HG03196 (cell line): ENCODE measurements around the gene ZNF512B.
A peak's percentile ranks its signal among the peaks of the same experiment; 100 is the strongest.
"Not testable (repeated sequence)": the region's sequence is repeated elsewhere in the genome, so short reads cannot be mapped to it uniquely, and the experiment has no call there.

Source experiments
- ATAC-seq: cut with Tn5 transposase; IDR thresholded peaks from one replicate; pipeline ENCODE4 v1.9.1; 2021; ENCODE audit not compliant: unreplicated experiment

Gene ZNF512B

DNA sequence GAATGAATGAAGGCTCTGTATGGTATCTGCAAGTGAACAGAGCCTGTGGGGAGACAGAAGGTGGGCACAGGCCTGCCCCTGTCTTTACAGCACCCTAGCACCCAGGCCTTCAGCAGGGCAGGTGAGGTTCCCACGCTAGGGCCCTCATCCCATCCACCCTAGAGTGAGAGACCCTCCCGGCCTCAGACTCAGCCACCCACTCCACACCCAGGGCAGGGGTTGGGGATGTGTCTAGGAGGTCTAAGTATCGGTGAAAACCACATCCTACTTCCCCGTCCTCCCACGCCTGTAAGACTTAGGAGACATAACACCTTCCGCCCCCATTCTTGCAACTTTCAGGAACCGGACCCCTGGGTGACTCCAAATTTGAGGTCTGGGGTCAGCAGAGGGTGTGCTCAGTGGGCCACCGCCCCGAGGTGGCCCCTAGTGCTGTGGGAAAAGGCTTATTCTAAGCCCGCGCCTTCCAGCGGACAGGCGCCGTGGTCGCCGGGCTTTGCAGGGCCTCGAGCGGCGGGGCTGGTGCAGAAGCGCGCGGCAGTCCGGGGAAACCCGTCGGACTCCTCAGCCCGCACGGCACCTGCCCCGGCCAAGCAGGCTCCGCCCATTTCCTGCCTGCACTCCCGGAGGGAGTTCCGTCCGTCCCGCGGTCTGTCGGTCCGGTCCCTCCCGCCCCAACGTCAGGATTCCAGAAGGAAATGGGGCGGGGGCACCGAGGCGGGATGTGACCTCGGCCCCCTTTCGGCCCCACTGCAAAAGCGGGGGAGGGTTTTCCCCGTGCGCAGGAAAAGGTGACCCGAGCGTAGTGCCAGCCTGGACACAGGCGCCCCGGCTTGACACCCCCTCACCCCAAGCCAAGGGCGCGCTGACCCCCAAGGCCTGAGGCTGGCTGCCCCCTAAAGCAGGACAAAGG is 8.8 kb upstream of the ZNF512B start:
- peak; percentile 35 for ATAC-seq

DNA sequence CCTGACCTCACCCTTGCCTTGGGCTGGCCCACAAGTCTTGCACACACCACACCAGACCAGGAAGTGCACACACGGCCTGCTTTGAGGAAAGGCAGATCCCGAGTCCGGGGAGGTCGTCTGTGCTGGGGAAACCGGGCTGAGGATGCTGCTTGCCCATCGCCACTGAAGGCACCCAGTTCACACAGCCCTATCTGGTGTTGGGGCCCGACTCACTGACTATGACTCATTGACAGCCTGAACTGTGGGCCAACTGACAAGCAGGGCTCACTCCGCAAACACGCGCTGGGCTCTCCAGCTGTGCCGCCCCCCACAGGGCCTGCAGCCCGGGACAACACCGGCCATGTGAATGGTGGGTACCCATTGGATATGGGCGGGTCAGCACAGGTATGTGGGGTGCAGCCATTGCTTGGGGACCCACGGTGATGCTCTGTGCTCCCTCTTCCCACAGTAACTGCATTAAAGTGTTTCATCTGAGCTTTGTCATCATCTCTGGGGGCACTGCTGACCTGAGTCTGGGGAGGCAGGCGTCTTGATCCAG is 8.1 kb upstream of the ZNF512B start:
- no peak for ATAC-seq

GRCh38 chr20:63976980-63977738 is 7.4 kb upstream of the ZNF512B start:
- ATAC-seq: no peak

GRCh38 chr20:63976511-63976910 is 6.8 kb upstream of the ZNF512B start:
- not testable (repeated sequence) for ATAC-seq

DNA sequence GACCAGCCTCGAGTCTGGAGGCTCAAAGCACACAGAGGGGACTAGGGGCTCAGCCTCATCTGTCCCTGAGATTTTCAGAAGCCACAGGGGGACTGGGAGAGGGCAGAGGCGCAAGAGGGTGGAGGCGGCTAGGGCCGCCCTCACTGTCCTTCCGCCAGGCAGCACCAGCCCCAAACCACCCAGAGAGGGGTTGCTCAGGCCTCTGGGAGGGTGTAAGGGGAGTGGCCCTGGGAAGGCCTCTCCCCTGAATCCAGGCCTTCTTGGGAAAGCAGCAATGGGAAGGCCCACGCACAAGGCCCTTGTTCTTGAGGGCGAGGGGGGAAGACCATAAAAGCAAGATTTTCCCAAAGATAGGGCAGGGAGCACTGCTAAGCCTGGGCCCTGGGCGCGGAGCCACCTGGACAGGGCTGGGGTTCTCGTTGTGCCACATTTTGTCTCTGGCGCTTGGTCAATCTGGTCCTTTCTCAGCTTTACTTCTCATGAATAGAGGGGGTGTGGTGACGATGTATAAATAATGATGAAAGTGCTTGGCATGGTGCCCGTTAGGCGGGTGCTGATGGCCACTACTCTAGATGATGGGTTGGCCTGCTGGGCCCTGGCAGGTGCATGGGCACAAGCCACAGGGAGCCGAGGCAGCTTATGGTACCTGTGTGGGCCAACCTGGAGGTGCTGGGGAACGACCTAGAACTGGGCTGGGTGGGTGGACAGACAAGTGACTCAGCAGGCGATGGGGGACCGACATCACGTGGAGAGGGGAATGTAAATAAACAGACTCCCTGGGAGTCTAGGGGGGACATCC is 4.9 kb upstream of the ZNF512B start:
- ATAC-seq: no peak

DNA sequence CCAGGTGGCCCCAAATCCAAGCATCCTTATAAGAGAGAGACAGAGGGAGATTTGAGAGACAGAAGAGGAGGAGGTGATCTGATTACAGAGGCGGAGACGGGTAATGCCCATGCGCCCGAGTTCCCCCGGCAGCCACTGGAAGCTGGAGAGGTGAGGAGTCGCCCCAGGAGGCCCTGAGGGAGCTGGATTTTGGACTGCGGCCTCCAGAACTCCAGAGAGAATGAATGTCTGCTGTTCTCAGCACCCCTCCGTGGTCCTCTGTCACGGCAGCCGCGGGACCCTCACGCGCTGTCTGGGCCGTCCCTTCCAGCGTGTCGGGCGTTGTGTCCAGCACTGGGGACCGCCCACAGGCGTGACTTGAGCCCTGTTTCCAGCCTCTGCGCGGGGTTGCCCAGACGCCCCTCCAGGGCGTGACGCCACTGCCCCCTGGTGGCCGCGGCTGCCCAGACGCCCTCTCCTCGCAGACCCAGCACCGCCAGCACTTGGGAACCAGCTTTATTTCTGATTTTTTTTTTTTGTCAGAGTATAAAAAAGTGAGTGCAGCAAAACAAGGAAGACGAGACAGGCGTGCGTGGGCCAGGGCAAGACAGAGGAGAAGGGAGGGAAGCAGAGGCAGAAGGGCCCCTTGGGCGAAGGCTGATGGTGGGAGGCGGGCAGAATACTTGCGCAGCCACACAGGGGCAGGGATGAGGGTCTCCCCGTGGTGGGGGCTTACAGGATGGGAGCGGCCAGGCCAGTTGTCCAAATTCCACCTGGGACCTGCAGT is 4.1 kb upstream of the ZNF512B start:
- ATAC-seq: no peak

GRCh38 chr20:63973160-63973479 is 3.4 kb upstream of the ZNF512B start:
- ATAC-seq: no peak

GRCh38 chr20:63972312-63973159 is 2.8 kb upstream of the ZNF512B start:
- no peak for ATAC-seq

DNA sequence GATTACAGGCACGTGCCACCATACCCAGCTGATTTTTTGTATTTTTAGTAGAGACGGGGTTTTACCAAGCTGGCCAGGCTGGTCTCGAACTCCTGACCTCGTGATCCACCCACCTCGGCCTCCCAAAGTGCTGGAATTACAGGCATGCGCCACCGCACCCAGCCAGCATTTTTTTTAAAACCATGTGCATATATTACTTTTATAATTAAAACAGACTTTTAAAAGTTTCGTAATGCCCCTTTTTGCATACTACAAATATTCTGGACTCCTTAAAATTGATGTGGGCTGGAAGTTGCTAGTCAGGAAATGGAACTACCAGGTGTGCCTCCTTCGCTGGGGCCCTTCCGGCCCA is 2.2 kb upstream of the ZNF512B start:
- not testable (repeated sequence) for ATAC-seq

DNA sequence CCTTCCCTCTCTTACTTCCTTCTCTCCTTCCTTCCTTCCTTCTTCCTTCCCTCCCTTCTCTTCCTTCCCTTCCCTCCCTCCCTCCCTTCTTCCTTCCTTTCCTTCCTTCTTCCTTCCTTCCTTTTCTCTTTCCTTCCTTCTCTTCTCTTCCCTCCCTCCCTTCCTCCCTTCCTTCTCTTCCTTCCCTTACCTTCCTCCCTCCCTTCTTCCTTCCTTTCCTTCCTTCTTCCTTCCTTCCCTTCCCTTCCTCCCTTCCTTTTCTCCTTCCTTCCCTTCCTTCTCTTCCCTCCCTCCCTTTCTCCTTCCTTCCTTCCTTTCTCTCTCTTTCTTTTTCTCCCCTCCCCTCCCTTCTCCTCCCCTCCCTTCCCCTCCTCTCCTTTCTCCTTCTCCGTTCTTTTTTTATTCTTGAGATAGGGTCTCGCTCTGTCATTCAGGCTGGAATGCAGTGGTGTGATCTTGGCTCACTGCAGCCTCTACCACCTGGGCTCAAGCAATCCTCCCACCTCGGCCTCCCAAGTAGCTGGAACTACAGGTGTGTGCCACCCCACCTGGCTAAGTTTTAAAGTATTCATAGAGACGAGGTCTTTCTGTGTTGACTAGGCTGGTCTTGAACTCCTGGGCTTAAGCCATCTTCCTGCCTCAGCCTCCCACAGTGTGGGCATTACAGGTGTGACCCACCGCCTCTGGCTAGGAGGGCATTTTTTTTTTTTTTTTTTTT is 1.1 kb upstream of the ZNF512B start:
- ATAC-seq: no peak

GRCh38 chr20:63968928-63969760 is 586 bp downstream of the ZNF512B start:
- ATAC-seq: no peak

DNA sequence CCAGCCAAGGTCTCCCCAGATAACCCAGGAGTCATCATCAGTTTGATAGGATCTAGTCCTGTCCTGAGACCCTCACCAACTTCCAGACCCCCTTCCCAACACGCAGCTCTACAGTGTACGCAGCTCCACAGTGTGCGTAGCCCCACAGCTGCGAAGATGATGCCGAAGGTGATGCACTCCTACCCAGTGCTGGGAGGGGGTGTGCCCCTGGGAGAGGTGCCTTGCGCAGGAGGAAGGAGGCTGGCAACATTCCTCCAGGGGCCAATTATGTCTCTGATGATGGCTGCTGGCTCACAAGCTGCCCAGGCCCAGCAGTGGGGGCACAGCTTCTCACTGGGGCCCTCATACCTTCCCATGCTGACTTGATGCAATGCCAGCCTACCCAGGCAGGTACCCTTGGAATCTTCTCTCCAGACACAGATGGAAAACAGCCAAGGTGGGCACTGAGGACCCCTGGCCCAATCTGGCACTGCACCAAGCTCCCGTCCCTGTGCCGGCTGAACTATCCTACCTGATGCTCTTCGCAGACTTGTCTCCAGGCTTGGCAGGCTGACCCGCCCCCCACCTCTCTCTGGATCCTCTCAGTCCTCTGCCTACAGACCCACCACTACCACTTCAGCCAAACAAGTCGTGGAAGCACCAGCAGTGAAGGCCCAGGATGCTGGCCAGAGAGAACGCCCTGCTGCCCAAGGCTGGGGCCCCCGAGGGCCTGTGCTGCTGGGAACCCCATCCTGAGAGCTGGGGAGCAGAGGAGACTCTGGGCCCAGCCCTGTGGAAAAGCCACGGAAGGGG is 1.4 kb downstream of the ZNF512B start:
- no peak for ATAC-seq

GRCh38 chr20:63967330-63968135 is 2.2 kb downstream of the ZNF512B start:
- ATAC-seq: no peak

GRCh38 chr20:63966944-63967322 is 2.8 kb downstream of the ZNF512B start:
- ATAC-seq: no peak

DNA sequence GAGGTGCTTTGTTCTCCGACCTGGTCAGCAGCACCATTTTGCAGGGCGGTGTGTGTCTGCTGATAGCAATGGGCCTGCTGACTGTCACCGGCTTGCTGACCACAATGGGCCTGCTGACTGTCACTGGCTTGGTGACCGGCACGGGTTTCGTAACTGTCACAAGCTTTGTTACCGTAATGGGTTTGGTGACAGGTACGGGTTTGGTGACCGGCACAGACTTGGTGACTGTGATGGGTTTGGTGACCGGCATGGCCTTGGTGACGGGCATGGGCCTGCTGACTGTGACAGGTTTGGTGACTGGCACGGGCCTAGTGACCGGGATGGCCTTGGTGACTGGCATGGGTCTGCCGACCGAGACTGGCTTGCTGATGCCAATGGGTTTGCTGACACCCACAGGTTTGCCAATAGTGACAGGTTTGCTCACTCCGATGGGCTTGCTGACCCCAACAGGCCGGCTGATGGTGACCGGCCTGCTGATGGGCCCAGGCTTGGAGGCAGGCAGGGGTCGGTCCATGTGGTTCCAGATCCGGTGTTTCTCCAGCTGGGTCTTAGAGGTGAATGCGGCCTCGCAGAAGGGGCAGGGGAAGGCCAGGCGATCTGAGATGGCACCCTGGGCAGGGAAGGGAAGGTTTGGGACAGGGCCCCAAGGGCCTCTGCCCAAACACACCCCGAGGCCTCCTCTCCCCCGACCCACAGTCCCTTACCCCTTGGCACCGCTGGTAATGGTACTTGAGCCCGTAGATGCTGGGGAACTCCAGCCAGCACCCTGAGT is 3.4 kb downstream of the ZNF512B start:
- ATAC-seq: no peak

- no peak for ATAC-seq
Measured at GRCh38 chr20:63964412-63964811, 5.3 kb downstream of the ZNF512B start.
